Progenitor cell of endocrine pancreas (in vitro differentiated cells): ENCODE measurements around the gene CCDC178. TPM values are rescaled to one million over a fixed set of nuclear protein-coding genes. Genes with fewer than 3 reads are reported as not detected.

Experiments used
- DNase-seq: peaks from one replicate; pipeline ENCODE4 v3.0.0; 2021; ENCODE audit warnings: low spot score; ENCODE audit not compliant: unreplicated experiment
- H3K27ac Mint-ChIP-seq: 2 replicates; pipeline ENCODE4 v1.8.0; 2021; ENCODE audit warnings: mild to moderate bottlenecking, moderate library complexity, mixed read lengths
- H3K27me3 Mint-ChIP-seq: 2 replicates; pipeline ENCODE4 v1.8.0; 2021; ENCODE audit warnings: mixed read lengths
- H3K36me3 Mint-ChIP-seq: 2 replicates; pipeline ENCODE4 v1.8.0; 2022; ENCODE audit warnings: mixed read lengths; ENCODE audit not compliant: insufficient read depth
- H3K4me1 Mint-ChIP-seq: 2 replicates; pipeline ENCODE4 v1.8.0; 2021; ENCODE audit warnings: low read depth, mixed read lengths
- H3K4me3 Mint-ChIP-seq: 2 replicates; pipeline ENCODE4 v1.8.0; 2021; ENCODE audit warnings: low read depth, mild to moderate bottlenecking, moderate library complexity, mixed read lengths
- H3K9me3 Mint-ChIP-seq: 2 replicates; pipeline ENCODE4 v1.8.0; 2021; ENCODE audit warnings: low read depth, mixed read lengths
- CTCF ChIP-seq: fragments of 200-600 bp; sonication (generic); IDR thresholded peaks from one replicate; pipeline ENCODE4 v1.5.0; 2021; ENCODE audit warnings: antibody characterized with exemption, mild to moderate bottlenecking; ENCODE audit not compliant: unreplicated experiment
- total RNA-seq: library from RNA; stranded (reverse); gene quantifications from 2 replicates; pipeline ENCODE4 v1.2.1, GENCODE V29; 2021

CCDC178 gene
- total RNA-seq, 1 donor from 2014 or later: not detected

GRCh38 chr18:33291539-33291938 is 149.0 kb downstream of the CCDC178 start:
- H3K27ac Mint-ChIP-seq: no peak overlapping the region

GRCh38 chr18:33288082-33288716 is 152.3 kb downstream of the CCDC178 start:
- no peaks in the 10 kb centered on the region for H3K9me3 Mint-ChIP-seq

More at GRCh38 chr18:33291539-33291938, 149.0 kb downstream of the CCDC178 start:
- no peak for DNase-seq
- Mint-ChIP-seq H3K36me3 (no peaks in the 10 kb centered on the region), H3K27me3 (peaks cover 5% of the 10 kb centered on the region), H3K4me3 (no peak overlapping the region), H3K4me1 (no peaks in the 10 kb centered on the region), H3K9me3 (peaks cover 4% of the 10 kb centered on the region)
- no peak for TF ChIP-seq CTCF

GRCh38 chr18:33282709-33283333 is 157.7 kb downstream of the CCDC178 start:
- Mint-ChIP-seq H3K27ac (no peak overlapping the region), H3K27me3 (no peaks in the 10 kb centered on the region), H3K4me1 (no peaks in the 10 kb centered on the region), H3K9me3 (no peaks in the 10 kb centered on the region), H3K36me3 (no peaks in the 10 kb centered on the region), H3K4me3 (no peak overlapping the region)
- DNase-seq: no peak
- TF ChIP-seq CTCF: no peak

More at GRCh38 chr18:33288082-33288716, 152.3 kb downstream of the CCDC178 start:
- H3K27ac Mint-ChIP-seq: no peak overlapping the region
- TF ChIP-seq CTCF: no peak
- H3K4me3 Mint-ChIP-seq: no peak overlapping the region
- H3K4me1 Mint-ChIP-seq: no peaks in the 10 kb centered on the region
- H3K36me3 Mint-ChIP-seq: no peaks in the 10 kb centered on the region
- H3K27me3 Mint-ChIP-seq: peaks cover 5% of the 10 kb centered on the region
- DNase-seq: no peak

GRCh38 chr18:33282142-33282541 is 158.4 kb downstream of the CCDC178 start:
- Mint-ChIP-seq H3K4me3 (no peak overlapping the region), H3K27ac (no peak overlapping the region), H3K36me3 (no peaks in the 10 kb centered on the region), H3K27me3 (no peaks in the 10 kb centered on the region), H3K9me3 (no peaks in the 10 kb centered on the region), H3K4me1 (no peaks in the 10 kb centered on the region)
- no peak for DNase-seq
- TF ChIP-seq CTCF: no peak

GRCh38 chr18:33277431-33277830 is 163.1 kb downstream of the CCDC178 start:
- Mint-ChIP-seq H3K4me3 (no peak overlapping the region), H3K27ac (no peak overlapping the region), H3K36me3 (no peaks in the 10 kb centered on the region), H3K27me3 (no peaks in the 10 kb centered on the region), H3K9me3 (no peaks in the 10 kb centered on the region), H3K4me1 (no peaks in the 10 kb centered on the region)
- no peak for TF ChIP-seq CTCF
- DNase-seq: no peak
